Peyer's patch (tissue), 4 donors: Measurements from ENCODE around the gene GRIA4. TPM values are rescaled to one million over a fixed set of nuclear protein-coding genes. Genes with fewer than 3 reads are reported as not detected.

ENCODE experiments used
- DNase-seq, 3 donors: peaks; one replicate each; pipeline ENCODE4 v3.0.0-alpha.2; 2017 to 2019
- H3K27ac ChIP-seq, 4 donors: fragments of 200-600 bp; sonication (generic); one replicate each; pipeline ENCODE4 v1.5.1; 2016 to 2019
- H3K27me3 ChIP-seq, 2 donors: fragments of 200-600 bp; sonication (generic); one replicate each; pipeline ENCODE4 v1.5.1; 2019
- H3K36me3 ChIP-seq, 3 donors: fragments of 200-600 bp; sonication (generic); one replicate each; pipeline ENCODE4 v1.5.1; 2016 to 2019
- H3K4me1 ChIP-seq, 4 donors: fragments of 200-600 bp; sonication (generic); one replicate each; pipeline ENCODE4 v1.5.1; 2016 to 2019
- H3K4me3 ChIP-seq, 4 donors: fragments of 200-600 bp; sonication (generic); 1 replicate in 3 of 4; 2 replicates in 1 of 4; pipeline ENCODE4 v1.5.1; 2016 to 2019; ENCODE audit warnings: mild to moderate bottlenecking in 1 of 4
- H3K9me3 ChIP-seq, 4 donors: fragments of 200-600 bp; sonication (generic); one replicate each; pipeline ENCODE4 v1.5.1; 2016 to 2019; ENCODE audit warnings: mild to moderate bottlenecking in 1 of 4
- CTCF ChIP-seq, 6 experiments: fragments of 450-650 bp in 4 of 6; fragments of 200-600 bp in 2 of 6; sonication (generic) in 1 of 6; IDR thresholded peaks; one replicate each; pipeline ENCODE4 v1.5.1; 2017 to 2019; ENCODE audit warnings: antibody characterized with exemption in 6 of 6, mild to moderate bottlenecking in 3 of 6, moderate library complexity in 1 of 6
- POLR2A ChIP-seq, 2 donors: fragments of 450-650 bp; IDR thresholded peaks; one replicate each; pipeline ENCODE4 v1.5.1; 2017; ENCODE audit warnings: antibody characterized with exemption in 2 of 2, mild to moderate bottlenecking in 2 of 2, moderate library complexity in 2 of 2
- total RNA-seq, 4 donors: library from RNA; depleted of rRNA; stranded (reverse); fragments of >200 nt; gene quantifications; one replicate each; pipeline ENCODE4 v1.1.0, GENCODE V29; 2016

The GRIA4 gene
- total RNA-seq, 4 donors from 2014 or later: 9.9 to 87.8 (median 36.6) TPM

DNA sequence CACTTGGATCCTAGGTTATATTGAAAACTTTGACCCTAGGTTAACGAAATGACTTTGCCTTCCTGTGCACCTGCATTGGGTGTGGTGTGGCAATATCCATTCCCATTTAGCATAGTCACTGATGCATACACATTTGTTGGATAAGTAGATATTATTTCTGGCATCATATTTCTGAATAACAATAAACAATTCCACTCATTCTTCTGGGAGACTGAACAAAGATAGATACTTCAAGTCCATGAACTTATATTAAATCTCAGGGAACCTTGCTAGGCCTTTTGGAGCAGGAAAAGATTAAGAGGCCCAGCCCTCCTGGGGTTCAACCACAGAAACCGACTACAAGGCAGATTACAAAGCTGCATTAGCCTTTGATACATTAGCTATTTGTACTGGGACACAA, 293.2 kb downstream of the GRIA4 start:
- Histone ChIP-seq H3K27ac (no peak overlapping the region), H3K27me3 (no peaks in the 10 kb centered on the region), H3K4me3 (no peak overlapping the region), H3K4me1 (no peaks in the 10 kb centered on the region), H3K9me3 (no peaks in the 10 kb centered on the region), H3K36me3 (no peaks in the 10 kb centered on the region)
- DNase-seq: no peak
- TF ChIP-seq POLR2A (IDR thresholded peaks at IDR 0.05) (no peak), CTCF (IDR thresholded peaks at IDR 0.05) (no peak)

DNA sequence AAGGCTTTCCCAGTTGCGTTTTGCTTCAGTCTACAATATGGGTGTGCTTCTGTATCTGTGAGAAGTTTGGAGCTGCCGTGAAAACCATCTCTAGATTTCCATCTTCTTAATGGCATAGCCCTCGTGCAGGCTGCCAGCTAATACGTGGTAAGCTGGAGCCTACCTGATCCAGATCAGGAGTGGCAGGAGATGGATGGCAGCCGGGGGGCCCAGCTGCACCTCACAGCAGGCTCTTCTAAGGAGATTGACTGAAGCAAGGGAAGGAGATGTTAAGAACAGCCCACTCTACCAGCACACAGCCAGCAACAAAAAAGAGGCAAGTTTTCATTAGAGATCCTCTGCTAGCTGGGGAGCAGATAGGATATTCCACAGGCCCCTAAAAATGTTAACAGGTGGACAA, 296.6 kb downstream of the GRIA4 start:
- Histone ChIP-seq H3K4me1 (no peaks in the 10 kb centered on the region), H3K36me3 (no peaks in the 10 kb centered on the region), H3K27me3 (no peaks in the 10 kb centered on the region), H3K27ac (no peak overlapping the region), H3K9me3 (no peaks in the 10 kb centered on the region), H3K4me3 (no peak overlapping the region)
- DNase-seq: no peak
- TF ChIP-seq POLR2A (IDR thresholded peaks at IDR 0.05): no peak
- no peak for TF ChIP-seq CTCF (IDR thresholded peaks at IDR 0.05)

DNA sequence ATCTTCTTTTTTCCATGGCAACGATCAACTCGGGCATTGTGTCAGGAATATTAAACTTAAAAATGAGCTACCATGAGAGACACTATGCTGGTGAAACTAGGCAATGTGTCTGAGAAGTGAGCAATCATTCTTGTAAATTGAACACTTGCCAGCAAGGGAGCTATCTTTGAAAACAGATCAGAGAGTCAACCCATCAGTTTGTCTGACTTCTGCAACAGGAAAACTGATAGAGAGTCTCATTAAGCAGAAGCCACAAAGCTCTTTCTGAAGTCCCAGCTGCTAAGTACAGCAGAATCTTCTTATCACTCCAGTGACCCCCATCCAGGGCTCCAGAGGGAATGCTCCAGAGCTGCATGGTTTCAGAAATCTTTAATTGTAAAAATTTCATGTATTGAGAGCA, 297.4 kb downstream of the GRIA4 start:
- H3K4me1 ChIP-seq: no peaks in the 10 kb centered on the region
- no peak for DNase-seq
- no peak overlapping the region for H3K4me3 ChIP-seq
- no peaks in the 10 kb centered on the region for H3K27me3 ChIP-seq
- H3K36me3 ChIP-seq: no peaks in the 10 kb centered on the region
- no peaks in the 10 kb centered on the region for H3K9me3 ChIP-seq
- TF ChIP-seq POLR2A (IDR thresholded peaks at IDR 0.05) (no peak), CTCF (IDR thresholded peaks at IDR 0.05) (no peak)
- no peak overlapping the region for H3K27ac ChIP-seq

GRCh38 chr11:105910095-105910715, 300.3 kb downstream of the GRIA4 start:
- Histone ChIP-seq H3K36me3 (no peaks in the 10 kb centered on the region), H3K27me3 (no peaks in the 10 kb centered on the region), H3K9me3 (no peaks in the 10 kb centered on the region), H3K27ac (no peak overlapping the region), H3K4me3 (no peak overlapping the region), H3K4me1 (no peaks in the 10 kb centered on the region)
- TF ChIP-seq POLR2A (IDR thresholded peaks at IDR 0.05) (no peak), CTCF (IDR thresholded peaks at IDR 0.05) (no peak)
- DNase-seq: no peak

DNA sequence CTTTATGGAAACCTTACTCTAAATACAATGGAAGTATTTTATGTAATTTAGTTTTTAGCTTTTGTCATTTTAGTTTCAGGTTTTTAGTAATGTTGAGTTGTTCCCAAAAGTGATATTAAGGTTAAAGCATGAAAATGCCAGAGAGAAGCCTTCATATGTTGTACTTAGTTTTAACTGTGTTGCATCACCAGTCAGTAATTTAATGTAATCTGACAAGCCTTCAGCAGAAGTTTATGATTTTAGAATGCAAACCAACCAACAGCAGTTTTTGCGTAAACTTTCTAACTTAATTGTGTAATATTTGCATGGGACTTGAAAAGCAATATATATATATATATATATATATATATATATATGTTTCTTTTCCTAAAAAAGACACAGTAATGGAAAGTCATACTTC, 301.6 kb downstream of the GRIA4 start:
- Histone ChIP-seq H3K27me3 (no peaks in the 10 kb centered on the region), H3K9me3 (no peaks in the 10 kb centered on the region), H3K4me3 (no peak overlapping the region), H3K27ac (no peak overlapping the region), H3K36me3 (no peaks in the 10 kb centered on the region), H3K4me1 (no peaks in the 10 kb centered on the region)
- no peak for TF ChIP-seq POLR2A (IDR thresholded peaks at IDR 0.05)
- DNase-seq: no peak

GRCh38 chr11:105912666-105913065, 302.8 kb downstream of the GRIA4 start:
- H3K4me3 ChIP-seq: no peak overlapping the region
- H3K27ac ChIP-seq: no peak overlapping the region
- no peaks in the 10 kb centered on the region for H3K4me1 ChIP-seq
- DNase-seq: no peak
- no peaks in the 10 kb centered on the region for H3K36me3 ChIP-seq
- H3K27me3 ChIP-seq: no peaks in the 10 kb centered on the region
- TF ChIP-seq POLR2A (IDR thresholded peaks at IDR 0.05) (no peak), CTCF (IDR thresholded peaks at IDR 0.05) (no peak)
- H3K9me3 ChIP-seq: no peaks in the 10 kb centered on the region
